ENCODE measurements around the gene RABGAP1L. TPM values are rescaled to one million over a fixed set of nuclear protein-coding genes. Genes with fewer than 3 reads are reported as not detected.
"Not testable (repeated sequence)": the region's sequence is repeated elsewhere in the genome, so short reads cannot be mapped to it uniquely, and the experiment has no call there.

Gene RABGAP1L
- 28.0 TPM for polyA plus RNA-seq (ENCODE audit: insufficient read length)
- long read RNA-seq, donor 1, result 0 reads
- long read RNA-seq, donor 2, partial matches to known transcripts, result 128 of 128 reads
- long read RNA-seq, donor 2, other reads (novel, unspliced or antisense), result 0 of 128 reads
- long read RNA-seq, donor 3, full-length matches to known transcripts, result 2 of 2 reads
- long read RNA-seq, donor 3, partial matches to known transcripts, result 0 of 2 reads
- long read RNA-seq, donor 3, other reads (novel, unspliced or antisense), result 0 of 2 reads
- long read RNA-seq, donor 4, result 0 reads
- long read RNA-seq, donor 5, result 0 reads
- long read RNA-seq, donor 6, result 0 reads
- long read RNA-seq, donor 7, result 0 reads
- long read RNA-seq, donor 8, partial matches to known transcripts, result 0 of 1 reads
- long read RNA-seq, donor 8, other reads (novel, unspliced or antisense), result 0 of 1 reads

DNA sequence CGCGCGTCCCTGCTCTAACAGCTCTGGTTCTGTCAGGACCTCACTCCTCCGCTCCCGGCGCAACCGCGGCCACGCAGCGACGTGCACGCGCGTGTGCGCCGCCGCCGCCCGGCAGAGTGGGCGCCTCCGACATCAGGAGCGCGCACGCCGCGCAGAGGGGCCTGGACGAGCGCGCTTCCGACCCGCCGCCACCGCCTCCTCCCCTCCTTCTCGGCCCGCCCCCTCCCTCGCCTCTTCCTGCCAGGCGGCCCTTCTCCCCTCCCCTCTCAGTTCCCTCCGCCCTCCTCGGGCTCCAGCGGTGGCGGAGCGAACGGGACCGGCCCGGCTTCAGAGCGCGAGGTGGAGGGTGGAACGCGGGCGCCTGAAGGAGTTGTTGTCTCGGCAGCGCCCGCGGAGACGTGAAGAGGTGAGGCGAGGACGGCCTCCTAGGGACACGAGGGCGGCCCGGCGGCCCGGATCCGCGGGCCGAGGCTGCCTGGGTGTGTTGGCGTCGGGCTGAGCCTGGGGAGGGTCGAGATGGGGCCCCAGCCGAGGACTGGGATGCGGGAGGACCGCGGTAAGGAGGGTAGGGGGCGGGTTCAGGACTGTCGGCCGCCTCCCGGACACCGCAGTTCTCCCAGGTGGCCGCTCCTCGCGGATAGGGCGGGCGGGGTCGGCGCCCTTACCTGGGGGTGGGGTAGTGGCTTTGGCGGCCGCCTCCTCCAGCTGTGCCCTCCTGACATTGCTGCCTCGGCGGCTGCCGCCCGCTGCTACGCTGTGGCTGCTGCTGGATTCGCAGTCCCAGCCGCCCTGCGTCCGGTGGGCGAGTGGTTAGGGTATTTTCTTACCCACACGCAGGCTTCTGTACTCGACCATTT lies at the start of gene RABGAP1L:
Gene RABGAP1L (plus strand): TSS at position 269 of the 857 bp plus-strand sequence.
- DNase-seq, result peak; percentile 95

DNA sequence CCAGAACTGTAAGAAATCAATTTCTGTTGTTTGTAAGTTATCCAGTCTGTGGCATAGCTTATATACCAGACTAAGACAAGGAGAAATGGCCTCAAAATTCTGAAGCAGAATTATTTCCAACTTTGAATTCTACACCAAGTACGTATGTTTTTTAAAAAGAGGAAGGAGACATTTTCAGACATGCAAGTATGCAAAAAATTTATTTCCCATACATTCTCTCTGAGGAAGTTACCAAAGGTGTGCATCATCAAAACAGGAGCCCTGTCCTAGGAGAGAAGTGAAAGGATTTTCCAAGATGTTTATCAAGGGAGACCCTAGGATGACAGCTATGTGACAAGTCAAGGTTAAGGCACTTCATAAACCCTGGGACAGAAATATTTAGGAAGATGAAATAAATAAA lies 49.3 kb upstream of the RABGAP1L start:
- no peak for DNase-seq

DNA sequence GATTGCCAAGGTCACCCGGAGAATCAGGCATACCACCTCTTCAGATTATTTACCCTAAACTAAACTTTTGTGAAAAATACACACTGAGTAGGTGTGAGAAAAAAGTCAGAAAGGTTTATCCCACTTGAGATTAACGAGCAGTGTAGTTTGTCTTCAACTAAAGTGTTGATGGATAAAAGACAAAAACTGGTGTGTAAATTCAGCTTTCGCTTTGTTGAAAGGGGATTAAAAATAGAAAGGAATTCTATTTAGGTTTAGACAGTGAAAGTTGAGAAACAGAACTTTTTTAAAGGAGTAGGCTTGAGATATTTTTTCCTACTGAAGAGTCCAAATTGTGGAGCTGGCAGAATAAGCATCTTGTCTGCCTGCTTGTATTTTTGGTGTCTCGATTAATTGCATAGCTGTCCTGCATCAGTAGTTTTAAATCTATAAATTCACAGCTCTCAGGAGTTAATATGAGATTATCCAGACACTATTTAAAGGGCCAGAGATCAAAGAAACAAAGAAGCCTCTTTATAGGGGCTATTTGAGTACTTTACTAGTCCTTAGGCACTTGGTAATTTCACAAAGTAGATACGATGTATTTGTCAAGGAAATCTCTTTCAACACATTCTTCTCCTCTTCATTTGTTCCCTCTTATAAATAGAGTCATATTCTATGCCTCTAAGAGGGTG lies 46.7 kb upstream of the RABGAP1L start:
- DNase-seq, result no peak

DNA sequence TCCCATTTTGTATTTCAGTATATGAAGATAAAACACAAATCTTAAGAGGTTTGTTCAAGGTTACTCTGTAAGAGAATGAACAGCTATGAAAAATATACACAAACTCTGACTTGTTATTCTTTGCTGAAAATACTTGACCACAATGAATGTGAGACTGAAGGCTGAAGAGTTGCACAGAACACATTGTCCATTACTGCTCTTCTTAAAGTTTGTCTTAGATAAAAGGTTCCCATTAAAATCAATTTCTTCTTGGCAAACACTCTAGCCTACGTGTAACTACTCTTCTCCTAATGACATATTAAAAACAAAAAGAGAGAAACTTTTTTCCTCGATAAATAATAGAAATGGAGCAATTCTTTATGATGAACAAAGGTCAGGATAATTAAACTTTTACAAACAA lies 45.2 kb upstream of the RABGAP1L start:
- DNase-seq, result no peak

DNA sequence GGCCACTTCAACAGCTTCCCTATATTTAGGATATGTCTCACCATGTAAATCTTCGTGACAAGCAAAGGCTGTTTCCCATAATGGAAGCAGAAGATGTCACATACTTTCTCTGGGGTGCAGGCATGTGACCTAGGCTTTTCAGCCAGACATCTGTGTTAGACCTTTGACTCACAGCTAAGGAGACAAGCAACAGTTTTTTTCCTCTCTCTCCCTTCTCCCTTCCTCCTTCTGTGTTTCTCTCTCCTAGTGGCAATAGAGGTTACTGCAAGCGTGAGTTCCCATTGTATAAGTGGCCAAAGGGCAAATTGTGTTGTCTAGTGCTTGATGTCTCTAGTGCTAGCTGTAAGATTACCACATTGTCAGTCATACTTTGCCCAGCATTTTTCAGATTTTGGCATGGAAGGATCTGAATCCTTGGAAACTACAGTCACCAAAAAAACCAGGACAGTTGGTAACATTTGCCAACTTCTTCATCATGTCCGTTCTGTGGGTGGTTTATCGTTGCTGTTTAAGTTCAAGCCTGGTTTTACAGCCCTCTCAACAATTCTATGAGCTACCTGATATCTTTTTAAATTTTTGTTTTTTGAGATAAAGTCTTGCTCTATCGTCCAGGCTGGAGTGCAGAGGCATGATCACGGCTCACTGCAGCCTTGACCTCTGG lies 44.4 kb upstream of the RABGAP1L start:
- DNase-seq, result no peak

DNA sequence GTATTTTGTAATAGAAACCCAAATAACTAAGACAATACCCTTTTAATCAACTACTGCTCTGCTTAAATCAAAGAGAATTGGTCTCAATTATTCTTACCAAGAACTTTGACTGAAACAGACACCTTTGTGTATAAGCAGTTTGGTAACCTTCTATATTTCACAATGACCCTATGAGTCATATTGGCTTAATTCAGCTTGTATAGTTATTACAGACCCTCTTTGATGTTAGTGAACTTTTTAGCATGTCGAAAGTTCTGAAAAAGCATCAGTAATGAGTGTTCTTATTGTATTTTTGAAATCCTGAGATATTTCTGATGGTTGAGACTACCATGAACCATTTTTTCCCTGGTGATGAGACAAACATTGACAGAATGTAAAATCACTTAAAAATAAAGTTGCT lies 43.3 kb upstream of the RABGAP1L start:
- no peak for DNase-seq

DNA sequence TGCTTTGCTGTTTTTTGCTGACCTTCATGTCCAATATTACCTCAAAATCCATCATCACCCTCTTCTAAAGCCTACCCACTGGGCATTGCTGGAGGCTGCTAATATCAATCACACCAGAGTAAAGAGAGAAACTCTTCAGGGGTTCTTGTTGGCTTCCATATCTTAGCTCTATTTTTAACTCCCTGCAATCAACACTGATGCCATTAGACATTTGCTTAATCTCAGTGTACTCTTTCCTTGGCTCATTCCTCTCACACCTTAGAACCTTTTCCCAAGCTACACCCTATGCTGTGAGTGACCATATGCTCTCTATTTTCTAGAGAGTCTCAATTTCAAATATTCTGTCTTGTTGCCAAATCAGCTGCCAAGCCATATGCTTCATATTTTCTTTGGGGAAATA lies 40.6 kb upstream of the RABGAP1L start:
- DNase-seq, result no peak

DNA sequence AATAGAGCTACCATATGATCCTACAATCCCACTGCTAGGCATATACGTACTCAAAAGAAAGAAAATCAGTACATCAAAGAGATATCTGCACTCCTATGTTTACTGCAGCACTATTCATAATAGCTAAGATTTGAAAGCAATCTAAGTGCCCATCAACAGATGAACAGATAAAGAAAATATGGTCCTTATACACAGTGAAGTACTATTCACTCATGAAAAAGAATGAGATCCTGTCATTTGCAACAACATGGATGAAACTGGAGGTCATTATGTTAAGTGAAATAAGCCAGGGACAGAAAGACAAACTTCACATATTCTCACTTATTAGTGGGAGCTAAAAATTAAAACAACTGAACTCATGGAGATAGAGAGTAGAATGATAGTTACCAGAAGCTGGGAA lies 37.0 kb upstream of the RABGAP1L start:
- DNase-seq, result not testable (repeated sequence)

DNA sequence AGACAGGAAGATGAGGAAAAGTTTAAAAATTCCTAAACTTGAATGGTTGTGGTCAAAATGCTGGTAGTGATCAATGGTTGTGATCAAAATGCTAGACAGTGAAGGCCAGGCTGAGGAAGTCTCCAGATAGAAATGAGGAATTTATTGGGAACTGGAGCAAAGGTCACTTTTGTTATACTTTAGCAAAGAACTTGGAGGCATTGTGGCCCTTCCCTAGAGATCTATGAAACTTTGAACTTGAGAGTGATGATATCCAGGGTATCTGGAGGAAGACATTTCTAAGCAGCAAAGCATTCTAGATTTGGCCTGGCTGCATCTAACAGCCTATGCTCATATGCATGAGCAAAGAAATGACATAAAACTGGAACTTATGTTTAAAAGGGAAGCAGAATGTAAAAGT lies 35.5 kb upstream of the RABGAP1L start:
- no peak for DNase-seq

DNA sequence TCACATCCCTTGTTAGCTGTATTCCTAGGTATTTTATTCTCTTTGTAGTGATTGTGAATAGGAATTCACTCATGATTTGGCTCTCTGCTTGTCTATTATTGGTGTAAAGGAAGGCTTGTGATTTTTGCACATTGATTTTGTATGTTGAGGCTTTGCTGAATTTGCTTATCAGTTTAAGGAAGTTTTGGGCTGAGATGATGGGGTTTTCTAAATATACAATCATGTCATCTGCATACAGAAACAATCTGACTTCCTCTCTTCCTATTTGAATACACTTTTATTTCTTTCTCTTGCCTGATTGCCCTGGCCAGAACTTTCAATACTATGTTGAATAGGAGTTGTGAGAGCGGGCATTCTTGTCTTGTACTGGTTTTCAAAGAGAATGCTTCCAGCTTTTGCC lies 32.1 kb upstream of the RABGAP1L start:
- DNase-seq, result not testable (repeated sequence)

DNA sequence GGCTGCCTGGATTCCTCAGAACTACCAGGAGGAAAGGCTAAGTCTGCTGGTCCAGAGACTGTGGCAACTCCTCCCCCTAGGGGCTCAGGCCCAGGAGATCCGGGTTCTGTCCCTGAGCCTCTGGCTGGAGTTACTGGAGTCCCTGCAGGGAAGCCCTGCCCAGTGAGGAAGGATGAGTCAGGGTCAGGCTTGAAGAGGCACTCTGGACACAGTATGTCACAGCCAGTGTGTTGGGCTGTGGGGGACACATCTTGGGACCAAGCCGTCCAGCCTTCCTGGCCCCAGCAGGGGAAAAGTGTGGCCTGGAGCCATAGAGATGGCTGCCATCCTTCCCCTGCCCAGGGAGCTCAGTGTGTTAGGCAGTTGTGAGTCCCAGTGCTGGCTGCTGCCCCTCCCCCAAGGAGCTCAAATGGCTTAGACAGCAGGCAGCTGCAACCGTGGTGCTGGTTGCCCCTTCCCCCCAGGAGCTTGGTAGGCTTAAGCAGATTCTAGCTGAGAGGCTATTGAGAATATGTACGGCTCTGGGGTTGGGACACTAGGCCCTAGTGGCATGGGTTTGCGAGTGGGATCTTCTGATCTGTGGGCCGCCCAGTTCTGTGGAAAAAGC lies 28.2 kb upstream of the RABGAP1L start:
- DNase-seq, result no peak

DNA sequence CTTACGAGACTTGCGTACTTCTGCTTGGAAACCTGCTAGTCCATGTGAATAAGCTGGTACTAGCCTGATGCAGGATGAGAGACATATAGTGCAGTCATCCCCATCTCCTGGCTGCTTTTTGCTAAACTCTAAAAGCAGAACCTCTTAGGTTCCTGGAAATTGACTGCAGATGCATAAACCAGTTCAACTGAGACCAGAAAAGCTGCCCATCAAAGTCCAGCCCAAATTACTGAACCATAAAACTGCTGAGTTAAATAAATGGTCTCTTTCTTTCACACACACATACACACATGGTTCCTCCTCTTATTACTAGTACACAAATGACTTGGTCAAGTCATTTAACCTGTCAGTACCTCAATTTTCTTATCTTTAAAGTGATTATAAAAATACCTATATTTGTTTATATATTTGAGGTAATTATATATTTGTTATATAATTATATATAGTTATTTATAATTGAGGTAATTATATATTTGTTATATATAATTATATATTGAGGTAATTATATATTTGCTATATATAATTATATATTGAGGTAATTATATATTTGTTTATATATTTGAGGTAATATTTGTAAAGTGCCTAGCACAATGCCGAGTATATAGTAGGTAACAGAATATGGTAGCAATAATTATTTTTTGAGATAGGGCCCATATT lies 25.2 kb upstream of the RABGAP1L start:
- no peak for DNase-seq

DNA sequence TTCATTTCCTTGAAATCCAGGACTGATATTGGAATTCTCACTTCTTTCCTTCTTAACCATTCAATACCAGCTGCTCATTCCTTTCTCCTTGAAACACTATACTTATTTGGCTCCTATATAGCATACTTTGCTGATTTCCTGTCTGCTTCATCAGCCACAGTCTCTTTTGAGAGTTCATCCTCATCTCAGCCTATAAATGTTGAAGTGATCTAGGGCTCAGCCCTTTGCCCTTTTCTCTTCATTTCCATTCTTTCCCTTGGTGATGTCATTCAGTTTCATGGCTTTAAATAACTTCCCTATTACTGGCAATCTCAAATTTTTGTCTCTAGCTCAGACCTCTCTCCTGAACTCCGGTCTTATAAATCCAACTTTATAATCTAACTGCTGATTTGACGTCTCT lies 24.1 kb upstream of the RABGAP1L start:
- DNase-seq, result no peak

DNA sequence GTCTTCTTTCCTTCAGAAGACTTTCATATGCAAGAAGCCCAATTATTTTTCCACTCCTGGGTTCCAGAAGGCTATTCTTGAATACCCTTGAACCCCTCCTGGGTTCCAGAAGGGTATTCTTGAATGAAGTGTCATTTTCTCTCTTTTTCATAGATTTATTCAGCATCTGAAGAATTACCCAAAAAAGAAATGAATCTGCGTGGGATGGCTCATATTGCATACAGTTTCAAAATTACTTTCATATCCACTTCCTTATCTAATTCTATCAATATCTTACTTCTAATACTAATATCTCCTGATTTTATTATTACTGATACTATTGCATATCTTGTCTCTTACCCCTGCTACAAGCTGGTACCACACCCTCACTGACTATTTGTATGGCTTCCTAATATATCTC lies 22.6 kb upstream of the RABGAP1L start:
- no peak for DNase-seq

DNA sequence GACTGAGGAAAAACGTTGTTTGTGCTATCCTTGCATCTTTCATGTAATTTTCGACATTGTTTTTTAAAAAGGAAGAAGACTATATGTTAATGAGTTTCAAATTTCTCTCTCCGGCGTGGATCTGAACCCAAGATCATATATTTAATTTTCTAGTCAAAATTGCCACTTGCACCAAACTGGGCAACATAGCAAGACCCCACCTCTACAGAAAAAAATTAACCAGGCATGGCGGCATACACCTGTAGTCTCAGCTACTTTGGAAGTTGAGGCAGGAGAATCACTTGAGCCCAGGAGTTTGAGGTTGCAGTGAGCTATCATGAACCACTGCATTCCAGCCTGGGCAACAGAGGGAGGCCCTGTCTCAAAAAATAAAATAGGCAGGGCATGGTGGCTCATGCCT lies 16.5 kb upstream of the RABGAP1L start:
- no peak for DNase-seq

DNA sequence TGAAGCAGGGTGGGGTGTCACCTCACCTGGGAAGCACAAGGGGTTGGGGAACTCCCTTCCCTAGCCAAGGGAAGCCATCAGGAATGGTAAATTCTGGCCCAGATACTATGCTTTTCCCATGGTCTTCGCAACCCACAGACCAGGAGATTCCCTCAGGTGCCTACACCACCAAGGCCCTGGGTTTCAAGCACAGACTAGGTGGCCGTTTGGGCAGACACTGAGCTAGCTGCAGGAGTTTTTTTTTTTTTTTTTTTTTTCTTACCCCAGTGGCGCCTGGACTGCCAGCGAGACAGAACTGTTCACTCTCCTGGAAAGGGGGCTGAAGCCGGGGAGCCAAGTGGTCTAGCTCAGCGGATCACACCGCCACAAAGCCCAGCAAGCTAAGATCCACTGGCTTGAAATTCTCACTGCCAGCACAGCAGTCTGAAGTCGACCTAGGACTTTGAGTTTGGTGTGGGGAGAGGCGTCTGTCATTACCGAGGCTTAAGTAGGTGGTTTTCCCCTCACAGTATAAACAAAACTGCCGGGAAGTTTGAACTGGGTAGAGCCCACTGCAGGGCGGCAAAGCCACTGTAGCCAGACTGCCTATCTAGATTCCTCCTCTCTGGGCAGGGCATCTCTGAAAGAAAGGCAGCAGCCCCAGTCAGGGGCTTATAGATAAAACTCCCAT lies 15.5 kb upstream of the RABGAP1L start:
- DNase-seq, result not testable (repeated sequence)

DNA sequence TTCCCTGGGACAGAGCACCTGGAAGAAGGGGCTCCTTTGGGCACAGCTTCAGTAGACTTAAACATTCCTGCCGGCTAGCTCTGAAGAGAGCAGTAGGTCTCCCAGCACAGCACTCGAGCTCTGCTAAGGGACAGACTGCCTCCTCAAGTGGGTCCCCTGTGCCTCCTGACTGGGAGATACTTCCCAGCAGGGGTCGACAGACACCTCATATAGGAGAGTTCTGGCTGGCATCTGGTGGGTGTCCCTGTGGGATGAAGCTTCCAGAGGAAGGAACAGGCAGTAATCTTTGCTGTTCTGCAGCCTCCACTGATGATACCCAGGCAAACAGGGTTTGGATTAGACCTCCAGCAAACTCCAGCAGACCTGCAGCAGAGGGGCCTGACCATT lies 14.9 kb upstream of the RABGAP1L start:
- not testable (repeated sequence) for DNase-seq

DNA sequence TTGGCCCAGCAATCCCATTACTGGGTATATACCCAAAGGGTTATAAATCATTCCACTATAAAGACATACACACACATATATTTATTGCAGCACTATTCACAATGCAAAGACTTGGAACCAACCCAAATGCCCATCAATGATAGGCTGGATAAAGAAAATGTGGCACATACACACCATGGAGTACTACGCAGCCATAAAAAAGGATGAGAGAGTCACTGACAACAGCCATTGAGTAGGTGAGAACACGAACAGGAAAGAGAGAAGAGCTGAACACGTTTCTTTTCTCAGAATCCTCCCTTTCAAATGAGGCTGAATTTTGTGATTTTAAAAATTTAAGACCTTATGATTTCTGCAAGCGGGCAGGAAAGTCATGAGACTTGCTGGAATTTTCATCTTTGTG lies 10.1 kb upstream of the RABGAP1L start:
- no peak for DNase-seq

DNA sequence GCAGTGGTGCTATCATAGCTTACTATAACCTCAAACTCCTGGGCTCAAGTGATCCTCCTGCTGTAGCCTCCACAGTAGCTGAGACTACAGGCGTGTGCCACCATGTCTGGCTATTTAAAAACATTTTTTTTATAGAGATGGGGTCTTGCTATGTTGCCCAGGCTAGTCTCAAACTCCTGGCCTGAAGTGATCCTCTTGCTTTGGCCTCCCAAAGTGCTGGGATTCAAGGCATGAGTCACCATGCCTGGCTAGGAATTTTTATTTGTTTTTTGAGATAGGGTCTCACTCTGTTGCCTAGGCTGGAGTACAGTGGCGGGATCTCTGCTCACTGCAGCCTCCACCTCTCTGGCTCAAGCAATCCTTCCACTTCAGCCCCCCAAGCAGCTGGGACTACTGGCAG lies 8.8 kb upstream of the RABGAP1L start:
- DNase-seq, result no peak

DNA sequence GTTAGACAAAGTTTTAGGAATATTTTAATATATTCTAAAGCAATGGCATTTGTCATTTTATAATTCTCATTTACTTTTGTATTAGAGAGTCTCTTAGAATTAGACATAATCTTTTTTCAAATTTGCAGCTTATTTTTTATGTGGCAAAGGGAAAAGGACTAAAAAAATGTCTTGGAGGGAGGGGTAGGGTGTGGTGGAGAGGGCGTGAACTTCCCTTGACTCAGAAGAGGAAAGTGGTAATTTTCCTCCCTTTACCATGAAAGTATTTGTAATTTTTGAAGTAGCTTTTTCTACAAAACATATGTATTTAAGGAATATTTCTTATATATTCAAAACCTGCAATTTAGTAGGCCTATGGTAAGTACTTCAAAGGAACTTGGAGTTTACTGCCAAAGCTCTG lies 6.9 kb upstream of the RABGAP1L start:
- no peak for DNase-seq

All from left kidney (tissue), 8 donors.